Activated T-helper 1 cell treated with anti-CD3 and anti-CD28 coated beads, Interleukin-12 subunit alpha, Interleukin-12 subunit beta, Interleukin-2, Interleukin-4 antibody, amounts not matched to agents 30 ng/mL and 10 ng/mL and 1 ng/mL, durations not matched to agents 14 hours and 24 hours and 36 hours (primary cell): ENCODE results near the gene GTF2IRD2. TPM values are rescaled to one million over a fixed set of nuclear protein-coding genes. Genes with fewer than 3 reads are reported as not detected.
"Not testable (repeated sequence)": the region's sequence is repeated elsewhere in the genome, so short reads cannot be mapped to it uniquely, and the experiment has no call there.

Experiments used
- DNase-seq: peaks from one replicate; pipeline ENCODE4 v3.0.0; 2021; ENCODE audit warnings: low spot score
- H3K27ac Mint-ChIP-seq: one replicate; pipeline ENCODE4 v1.8.0; 2021; ENCODE audit warnings: mild to moderate bottlenecking, mixed read lengths
- H3K27me3 Mint-ChIP-seq: one replicate; pipeline ENCODE4 v1.8.0; 2022; ENCODE audit warnings: mild to moderate bottlenecking, moderate library complexity, mixed read lengths; ENCODE audit not compliant: insufficient read depth
- H3K36me3 Mint-ChIP-seq: one replicate; pipeline ENCODE4 v1.8.0; 2021; ENCODE audit warnings: low read depth, mixed read lengths
- H3K4me1 Mint-ChIP-seq: one replicate; pipeline ENCODE4 v1.8.0; 2021; ENCODE audit warnings: low read depth, mixed read lengths
- H3K4me3 Mint-ChIP-seq: one replicate; pipeline ENCODE4 v1.8.0; 2021; ENCODE audit warnings: mild to moderate bottlenecking, moderate library complexity, mixed read lengths
- H3K9me3 Mint-ChIP-seq: one replicate; pipeline ENCODE4 v1.8.0; 2021; ENCODE audit warnings: mixed read lengths
- intact Hi-C: fragments of 100-400 bp; cut with micrococcal nuclease; formaldehyde crosslinking; loops from one replicate; pipeline ENCODE4 v1.15.1; 2024
- total RNA-seq: library from RNA; stranded (reverse); gene quantifications from 2 replicates; pipeline ENCODE4 v1.2.3, GENCODE V29; 2022

GTF2IRD2 gene
- total RNA-seq, 1 donor from 2014 or later, result 8.6 TPM

DNA sequence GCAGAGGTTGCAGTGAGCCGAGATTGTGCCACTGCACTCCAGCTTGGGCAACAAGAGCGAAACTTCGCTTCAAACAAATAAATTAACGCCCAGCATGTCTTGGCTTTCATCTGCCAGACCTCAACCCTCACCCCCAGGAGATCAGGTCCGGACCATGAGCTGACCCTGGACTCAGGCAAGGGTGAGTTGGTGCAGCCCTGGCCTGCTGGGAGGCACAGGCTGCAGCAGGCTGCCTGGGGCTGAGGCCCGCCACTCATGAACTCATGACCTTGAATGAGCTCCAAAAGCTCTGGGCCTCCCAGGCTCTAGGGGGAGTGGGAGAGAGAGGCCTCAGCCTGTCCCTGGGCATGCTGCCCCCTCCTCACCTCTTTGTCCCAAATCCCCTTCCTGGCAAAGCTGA is 79.3 kb downstream of the GTF2IRD2 start:
- H3K27ac Mint-ChIP-seq, H3K27me3 Mint-ChIP-seq, DNase-seq, H3K36me3 Mint-ChIP-seq, H3K4me1 Mint-ChIP-seq, H3K4me3 Mint-ChIP-seq, H3K9me3 Mint-ChIP-seq, intact Hi-C loops: not testable (repeated sequence)

- DNase-seq, H3K36me3 Mint-ChIP-seq, H3K4me3 Mint-ChIP-seq, H3K27me3 Mint-ChIP-seq, H3K4me1 Mint-ChIP-seq, H3K27ac Mint-ChIP-seq, intact Hi-C loops, H3K9me3 Mint-ChIP-seq: not testable (repeated sequence)
Measured at GRCh38 chr7:74770062-74770461, 81.3 kb downstream of the GTF2IRD2 start.

- H3K9me3 Mint-ChIP-seq, DNase-seq, H3K4me3 Mint-ChIP-seq, H3K36me3 Mint-ChIP-seq, intact Hi-C loops, H3K4me1 Mint-ChIP-seq, H3K27me3 Mint-ChIP-seq, H3K27ac Mint-ChIP-seq: not testable (repeated sequence)
Measured at GRCh38 chr7:74766991-74767390, 84.4 kb downstream of the GTF2IRD2 start.

- intact Hi-C loops, H3K4me1 Mint-ChIP-seq, H3K4me3 Mint-ChIP-seq, H3K27me3 Mint-ChIP-seq, DNase-seq, H3K27ac Mint-ChIP-seq, H3K36me3 Mint-ChIP-seq, H3K9me3 Mint-ChIP-seq: not testable (repeated sequence)
Measured at GRCh38 chr7:74766509-74766908, 84.9 kb downstream of the GTF2IRD2 start.

DNA sequence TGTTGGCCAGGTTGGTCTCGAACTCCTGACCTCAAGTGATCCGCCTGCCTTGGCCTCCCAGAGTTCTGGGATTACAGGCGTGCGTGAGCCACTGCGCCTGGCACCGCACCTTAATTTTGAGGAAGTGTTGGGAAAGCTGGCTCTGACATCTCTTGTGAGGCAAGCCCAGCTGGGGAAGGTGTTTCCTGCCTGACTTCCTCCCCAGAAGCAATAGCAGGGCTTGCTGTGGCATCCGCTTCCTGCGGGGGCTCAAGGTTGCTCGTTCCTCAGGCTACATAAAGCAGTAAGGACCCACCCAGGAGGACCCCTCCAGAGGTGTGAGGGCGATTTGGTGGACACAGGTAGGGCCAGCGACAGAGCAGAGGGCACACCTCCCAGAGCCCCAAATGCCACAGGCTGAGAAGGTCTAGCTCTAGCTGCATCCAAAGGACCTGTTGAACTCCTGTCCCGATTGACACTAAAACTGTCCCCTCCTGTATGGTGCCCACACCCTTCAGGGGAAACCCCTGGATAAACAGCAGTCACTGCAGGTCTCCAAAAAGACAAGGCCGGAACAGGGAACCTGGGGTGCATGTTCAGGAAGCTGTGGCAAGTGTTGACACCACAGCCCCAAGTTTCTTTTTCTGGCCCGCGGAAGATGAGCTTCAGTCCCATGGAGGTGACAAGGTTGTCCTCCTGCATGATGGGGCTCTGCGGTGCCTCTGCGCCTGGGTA is 86.0 kb downstream of the GTF2IRD2 start:
- H3K36me3 Mint-ChIP-seq, H3K4me1 Mint-ChIP-seq, H3K27me3 Mint-ChIP-seq, DNase-seq, H3K9me3 Mint-ChIP-seq, intact Hi-C loops, H3K4me3 Mint-ChIP-seq, H3K27ac Mint-ChIP-seq: not testable (repeated sequence)

GRCh38 chr7:74758982-74759381 is 92.4 kb downstream of the GTF2IRD2 start:
- H3K27ac Mint-ChIP-seq, H3K4me3 Mint-ChIP-seq, H3K27me3 Mint-ChIP-seq, H3K9me3 Mint-ChIP-seq, DNase-seq, intact Hi-C loops, H3K36me3 Mint-ChIP-seq, H3K4me1 Mint-ChIP-seq: not testable (repeated sequence)

- H3K36me3 Mint-ChIP-seq, DNase-seq, H3K9me3 Mint-ChIP-seq, H3K27me3 Mint-ChIP-seq, H3K4me1 Mint-ChIP-seq, intact Hi-C loops, H3K4me3 Mint-ChIP-seq, H3K27ac Mint-ChIP-seq: not testable (repeated sequence)
Measured at GRCh38 chr7:74758268-74758667, 93.1 kb downstream of the GTF2IRD2 start.

DNA sequence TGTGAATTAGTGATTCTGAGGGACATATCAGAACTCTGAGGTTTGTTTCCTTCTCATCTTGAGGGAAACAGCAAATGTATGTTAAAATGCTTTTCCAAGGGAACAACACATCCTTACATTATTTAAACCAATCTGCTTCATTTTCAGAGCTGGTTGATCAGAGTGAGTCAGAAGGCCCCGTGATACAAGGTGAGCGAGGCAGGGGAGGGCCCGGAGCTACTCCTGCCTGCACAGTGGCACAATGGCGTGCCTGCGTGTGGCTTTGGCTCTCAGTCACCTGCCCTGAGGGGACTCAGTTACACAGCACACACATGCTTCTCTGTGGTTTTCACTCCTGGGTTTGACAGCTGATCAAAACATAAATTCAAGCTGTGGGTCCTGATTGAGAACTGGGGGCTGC is 94.7 kb downstream of the GTF2IRD2 start:
- H3K9me3 Mint-ChIP-seq, intact Hi-C loops, H3K36me3 Mint-ChIP-seq, H3K27me3 Mint-ChIP-seq, DNase-seq, H3K4me3 Mint-ChIP-seq, H3K27ac Mint-ChIP-seq, H3K4me1 Mint-ChIP-seq: not testable (repeated sequence)

DNA sequence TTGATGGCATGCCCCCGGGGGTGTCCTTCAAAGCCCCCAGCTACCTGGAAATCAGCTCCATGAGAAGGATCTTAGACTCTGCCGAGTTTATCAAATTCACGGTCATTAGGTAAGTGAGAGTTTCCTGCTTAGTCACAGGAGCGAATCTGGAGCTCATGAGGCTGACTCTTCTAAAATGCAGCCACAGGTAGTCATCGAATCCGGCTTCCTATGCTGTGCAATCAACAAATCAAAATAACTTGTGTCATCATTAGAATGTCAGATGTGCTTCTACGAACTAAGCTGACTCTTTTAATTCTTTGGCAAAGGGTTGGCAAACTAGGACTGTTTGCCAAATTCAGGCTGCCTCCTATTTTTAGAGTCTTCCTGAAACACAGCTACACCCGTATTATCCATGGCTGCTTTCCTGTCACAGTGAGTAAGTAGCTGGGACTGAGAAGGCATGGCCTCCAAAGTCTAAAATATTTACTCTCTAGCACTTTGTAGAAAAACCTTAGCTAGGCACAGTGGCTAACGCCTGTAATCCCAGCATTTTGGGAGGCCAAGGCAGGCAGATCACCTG is 97.4 kb downstream of the GTF2IRD2 start:
- H3K36me3 Mint-ChIP-seq, H3K27ac Mint-ChIP-seq, intact Hi-C loops, H3K4me1 Mint-ChIP-seq, H3K4me3 Mint-ChIP-seq, H3K9me3 Mint-ChIP-seq, H3K27me3 Mint-ChIP-seq, DNase-seq: not testable (repeated sequence)

Other genes starting within 250 kb of the GTF2IRD2 start
- 199 and 203 TPM in 2 replicates for gene GTF2I, start 193.9 kb downstream of the GTF2IRD2 start, total RNA-seq
- 0.39 and 0.67 TPM in 2 replicates for gene NCF1, start 77.6 kb downstream of the GTF2IRD2 start, total RNA-seq
- gene CASTOR2, start 113.1 kb upstream of the GTF2IRD2 start, total RNA-seq, result 6.3 and 6.4 TPM in 2 replicates
- gene RCC1L, start 222.2 kb upstream of the GTF2IRD2 start, total RNA-seq, result 66.1 and 68.3 TPM in 2 replicates
- 6.2 and 7.1 TPM in 2 replicates for gene GTF2IRD2B, start 241.0 kb upstream of the GTF2IRD2 start, total RNA-seq